K562 (cell line): ENCODE measurements around the gene SNTG2. TPM values are rescaled to one million over a fixed set of nuclear protein-coding genes. Genes with fewer than 3 reads are reported as not detected.

Experiments
- ATAC-seq: fragments of 200-7000 bp; cut with Tn5 transposase; 3 replicates; pipeline ENCODE4 v1.9.1; 2020; ENCODE audit warnings: moderate library complexity
- BruUV-seq: library from RNA; stranded (reverse); fragments of 400-500 nt; replicated peaks from 2 replicates; lab custom pipeline; 2021; lab: Mats Ljungman, UMichigan
- CTCF ChIA-PET: fragments of 300-600 bp; formaldehyde crosslinking; extraction: SDS; loops from one replicate; lab custom pipeline; 2021; ENCODE audit warnings: low intra/inter-chr PET ratio; lab: Yijun Ruan, JAX
- POLR2A ChIA-PET: fragments of 300-600, 350-650 bp; sonication (Branson Sonifier 250); formaldehyde crosslinking; extraction: SDS; loops from one replicate; lab custom pipeline; 2021; ENCODE audit warnings: antibody characterized with exemption, inconsistent platforms; lab: Yijun Ruan, JAX
- DNase-seq, 4 experiments: peaks; one replicate each; pipeline versions ENCODE4 v3.0.0 to v3.0.0-alpha.2; 2011 to 2018; ENCODE audit warnings: low spot score in 3 of 4, mixed read lengths in 3 of 4; ENCODE audit errors: extremely low read depth in 1 of 4
- FAIRE-seq: peaks from 2 replicates; lab custom pipeline; 2011; peaks lifted over from hg19 to GRCh38; lab: Jason Lieb, UNC
- H2AFZ ChIP-seq: 2 replicates; pipeline ENCODE4 v1.6.0; 2011; ENCODE audit warnings: low read depth, low read length, control low read depth, inconsistent platforms
- H3K27ac ChIP-seq: fragments of 200-600 bp; 3 replicates; pipeline ENCODE4 v1.8.0; 2011; ENCODE audit warnings: low read depth, mild to moderate bottlenecking, control low read depth, inconsistent platforms, low read length, moderate library complexity, mixed read lengths; ENCODE audit errors: extremely low read depth
- H3K27me3 ChIP-seq, 2 experiments: fragments of 300-600 bp in 1 of 2; 2 replicates in 1 of 2; 3 replicates in 1 of 2; pipeline versions ENCODE4 v1.6.0 to v1.8.0; 2011; ENCODE audit warnings: inconsistent platforms in 2 of 2, low read length in 2 of 2, mild to moderate bottlenecking in 1 of 2, mixed read lengths in 1 of 2, moderate library complexity in 1 of 2; ENCODE audit not compliant: control insufficient read depth in 2 of 2, insufficient read depth in 2 of 2
- H3K36me3 ChIP-seq: fragments of 300-600 bp; 3 replicates; pipeline ENCODE4 v1.8.0; 2011; ENCODE audit warnings: mild to moderate bottlenecking, low read length, inconsistent platforms; ENCODE audit not compliant: control insufficient read depth, insufficient read depth
- H3K4me1 ChIP-seq, 2 experiments: fragments of 200-600 bp in 1 of 2; replicated peaks in 1 of 2; 2 replicates in 1 of 2; 3 replicates in 1 of 2; pipeline versions ENCODE4 v1.5.1 to v1.8.0; 2011; ENCODE audit warnings: inconsistent platforms in 2 of 2, low read length in 2 of 2, mild to moderate bottlenecking in 1 of 2, mixed read lengths in 1 of 2, moderate library complexity in 1 of 2; ENCODE audit not compliant: control insufficient read depth in 2 of 2, insufficient read depth in 2 of 2
- H3K4me2 ChIP-seq: 2 replicates; pipeline ENCODE4 v1.6.1; 2011; ENCODE audit warnings: low read length, control low read depth, inconsistent platforms, mixed read lengths; ENCODE audit not compliant: insufficient read depth
- H3K4me3 ChIP-seq: fragments of 200-600 bp; sonication (generic), shearing (Covaris generic); 2 replicates; pipeline ENCODE4 v1.5.1; 2016; ENCODE audit warnings: control low read depth, inconsistent platforms
- H3K79me2 ChIP-seq: fragments of 200-600 bp; 3 replicates; pipeline ENCODE4 v1.8.0; 2011; ENCODE audit warnings: low read length, inconsistent platforms; ENCODE audit not compliant: control insufficient read depth, insufficient read depth
- H3K9ac ChIP-seq, 2 experiments: 2 replicates each; pipeline versions ENCODE4 v1.6.0 to v1.6.1; 2011; ENCODE audit warnings: low read depth in 2 of 2, low read length in 2 of 2, control low read depth in 1 of 2, inconsistent platforms in 1 of 2, mild to moderate bottlenecking in 1 of 2, mixed read lengths in 1 of 2; ENCODE audit not compliant: insufficient read depth in 1 of 2
- H3K9me1 ChIP-seq: one replicate; pipeline ENCODE4 v1.6.0; 2011; ENCODE audit warnings: inconsistent platforms, mild to moderate bottlenecking, low read length, moderate library complexity; ENCODE audit not compliant: control insufficient read depth, insufficient read depth
- H3K9me3 ChIP-seq: replicated peaks from 2 replicates; pipeline ENCODE4 v1.5.1; 2011; ENCODE audit warnings: low read depth, low read length, inconsistent platforms; ENCODE audit not compliant: control insufficient read depth, insufficient read depth
- H4K20me1 ChIP-seq: replicated peaks from 2 replicates; pipeline ENCODE4 v1.6.1; 2011; ENCODE audit warnings: low read length, inconsistent platforms, mixed read lengths; ENCODE audit not compliant: control insufficient read depth, insufficient read depth
- DDX20 ChIP-seq: fragments of 450-650 bp; IDR thresholded peaks from 2 replicates; pipeline ENCODE4 v1.6.1; 2016; ENCODE audit warnings: missing genetic modification characterization, low read depth, mild to moderate bottlenecking, missing compliant biosample characterization, moderate library complexity
- GABPB1 ChIP-seq: sonication (generic); formaldehyde crosslinking; IDR thresholded peaks from 2 replicates; pipeline ENCODE4 v1.8.0; 2022; ENCODE audit warnings: mild to moderate bottlenecking, missing genetic modification reagents
- HCFC1 ChIP-seq: IDR thresholded peaks from 2 replicates; pipeline ENCODE4 v1.6.1; 2012; ENCODE audit warnings: low read depth, low read length, improper control_type of control experiment
- NCOA4 ChIP-seq: fragments of 450-650 bp; IDR thresholded peaks from 2 replicates; pipeline ENCODE4 v1.6.1; 2018; ENCODE audit warnings: mild to moderate bottlenecking; ENCODE audit not compliant: partially characterized antibody
- NFIC ChIP-seq: fragments of 450-650 bp; IDR thresholded peaks from 2 replicates; pipeline ENCODE4 v1.6.1; 2017; ENCODE audit warnings: mild to moderate bottlenecking, inconsistent platforms
- NR2C1 ChIP-seq, 2 experiments: fragments of 450-650 bp; IDR thresholded peaks; 2 replicates each; pipeline ENCODE4 v1.6.1; 2017; ENCODE audit warnings: mild to moderate bottlenecking in 2 of 2, antibody characterized with exemption in 1 of 2, inconsistent platforms in 1 of 2, missing compliant biosample characterization in 1 of 2, missing genetic modification characterization in 1 of 2
- NUFIP1 ChIP-seq: fragments of 450-650 bp; IDR thresholded peaks from 2 replicates; pipeline ENCODE4 v1.6.1; 2018; ENCODE audit not compliant: partially characterized antibody
- SFPQ ChIP-seq: fragments of 200-400 bp; formaldehyde crosslinking; IDR thresholded peaks from 2 replicates; pipeline ENCODE4 v1.6.1; 2017; ENCODE audit warnings: mild to moderate bottlenecking, low read depth, low read length, moderate library complexity
- ZFX ChIP-seq: sonication (generic); formaldehyde crosslinking; IDR thresholded peaks from 2 replicates; pipeline ENCODE4 v1.8.0; 2022; ENCODE audit warnings: mild to moderate bottlenecking, missing genetic modification reagents, moderate library complexity
- ZNF121 ChIP-seq: sonication (generic); formaldehyde crosslinking; conservative IDR thresholded peaks from 2 replicates; pipeline ENCODE4 v1.8.0; 2022; ENCODE audit warnings: missing genetic modification reagents
- ZNF41 ChIP-seq: fragments of 250-450 bp; sonication (Bioruptor Pico); conservative IDR thresholded peaks from 2 replicates; pipeline ENCODE4 v1.4.0; 2020; ENCODE audit warnings: mild to moderate bottlenecking
- WGBS: fragments of 100-300 bp; shearing (Covaris generic); methylation state at CpG from one replicate; pipeline ENCODE4 v1.1.6; 2016; ENCODE audit warnings: low coverage, mixed read lengths; ENCODE audit not compliant: insufficient coverage; ENCODE audit errors: missing lambda C conversion rate; 5-methylcytosine and 5-hydroxymethylcytosine counted together
- in situ Hi-C: fragments of 300-500 bp; cut with MboI; formaldehyde crosslinking; loops from 4 replicates; pipeline ENCODE4 v1.15.0; 2018; ENCODE audit warnings: inconsistent platforms, mixed read lengths
- intact Hi-C: fragments of 100-400 bp; cut with micrococcal nuclease; formaldehyde crosslinking; loops from 2 replicates; pipeline ENCODE4 v1.14.2; 2022
- polyA plus RNA-seq, 8 experiments: library from polyadenylated mRNA; depleted of rRNA in 4 of 8; stranded (reverse) in 5 of 8; unstranded in 3 of 8; fragments of >200 nt; fragmentation: Nextera tagmentation in 2 of 8; fragmentation: Illumina TruSeq in 1 of 8; extraction: Ambion mirVana in 2 of 8; extraction: Trizol in 1 of 8; gene quantifications; 2 replicates each; pipeline versions ENCODE4 v1.2.1 to v1.2.3, GENCODE V29; 2011 to 2014; ENCODE audit warnings: inconsistent platforms in 1 of 8, missing spikeins in 1 of 8
- total RNA-seq, 7 experiments: library from RNA; depleted of rRNA in 6 of 7; stranded (reverse); fragments of >200 nt in 6 of 7; fragmentation: Illumina TruSeq in 2 of 7; extraction: Trizol in 2 of 7; gene quantifications; 2 replicates each; pipeline versions ENCODE4 v1.2.1 to v1.2.3, GENCODE V29; 2011 to 2021; ENCODE audit warnings: low replicate concordance in 1 of 7
- TF ChIP-seq, protein P1 (sequence below): fragments of 250-450 bp; sonication (Bioruptor Pico); IDR thresholded peaks from 2 replicates; pipeline ENCODE4 v1.4.0; 2020; ENCODE audit warnings: mild to moderate bottlenecking, moderate library complexity
- TF ChIP-seq, protein P2 (sequence below): sonication (generic); formaldehyde crosslinking; IDR thresholded peaks from 2 replicates; pipeline ENCODE4 v1.9.0; 2022; ENCODE audit warnings: mild to moderate bottlenecking, missing genetic modification reagents

The SNTG2 gene
- total and polyA plus RNA-seq, 9 of the 15 experiments (the other 6 are each of a cell fraction or from before 2014, with no cell fraction given), result not detected

DNA sequence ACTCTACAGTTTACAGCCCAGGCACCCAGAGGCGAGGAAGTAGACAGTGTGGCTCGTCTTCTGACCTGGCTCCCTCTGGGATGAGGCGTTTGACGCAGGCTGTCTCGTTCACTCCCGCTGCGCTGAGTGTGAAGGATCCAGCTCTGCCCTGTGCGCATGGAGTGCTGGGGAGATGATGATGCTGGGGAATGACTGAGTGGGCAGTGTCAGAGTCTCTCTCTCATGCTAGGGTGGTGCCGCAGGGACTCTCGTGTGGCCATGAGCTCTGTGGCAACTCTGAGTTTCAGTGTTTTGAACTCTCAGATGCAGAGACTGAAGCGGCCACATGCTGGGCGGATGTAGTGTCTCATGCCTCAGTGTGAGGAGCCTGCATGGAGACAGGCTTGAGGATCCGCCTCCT is 344.3 kb downstream of the SNTG2 start:
- H2AFZ ChIP-seq, result no peak overlapping the region
- no peaks in the 10 kb centered on the region for H4K20me1 ChIP-seq
- POLR2A ChIA-PET, result no interaction called here
- in situ Hi-C loops (no loop called here), intact Hi-C loops (no loop called here)
- CTCF ChIA-PET, result no interaction called here
- no TSS peak for BruUV-seq
- no peak overlapping the region for H3K27ac ChIP-seq
- H3K9me1 ChIP-seq, result no peaks in the 10 kb centered on the region
- DNase-seq (no peak), ATAC-seq (no peak), FAIRE-seq (no peak)
- TF ChIP-seq DDX20 (tag) (no peak), ZNF121 (CRISPR knock-in tag) (no peak), HCFC1 (no peak), NUFIP1 (no peak), NFIC (no peak), ZNF41 (no peak)
- H3K27me3 ChIP-seq, result peaks cover 0 to 5% of the 10 kb centered on the region in 2 experiments; a peak in 2 of 5 replicates
- H3K4me3 ChIP-seq, result no peak overlapping the region
- H3K79me2 ChIP-seq, result no peaks in the 10 kb centered on the region
- H3K4me1 ChIP-seq, result no peaks in the 10 kb centered on the region
- H3K4me2 ChIP-seq, result no peak overlapping the region
- 1% methylated on average over 13 of the region's 13 CpGs for WGBS
- no peaks in the 10 kb centered on the region for H3K9me3 ChIP-seq
- H3K36me3 ChIP-seq, result no peaks in the 10 kb centered on the region
- H3K9ac ChIP-seq, result no peak overlapping the region

DNA sequence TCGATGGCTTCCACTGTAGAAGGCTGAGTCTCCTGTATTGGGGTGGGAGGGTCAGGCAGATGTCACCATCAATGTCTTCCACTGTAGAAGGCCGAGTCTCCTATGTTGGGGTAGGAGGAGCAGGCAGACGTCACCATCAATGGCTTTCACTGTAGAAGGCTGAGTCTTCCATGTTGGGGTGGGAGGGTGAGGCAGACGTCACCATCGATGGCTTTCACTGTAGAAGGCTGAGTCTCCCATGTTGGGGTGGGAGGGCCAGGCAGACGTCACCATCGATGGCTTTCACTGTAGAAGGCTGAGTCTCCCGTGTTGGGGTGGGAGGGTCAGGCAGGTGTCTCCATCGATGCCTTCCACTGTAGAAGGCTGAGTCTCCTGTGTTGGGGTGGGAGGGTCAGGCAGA is 345.1 kb downstream of the SNTG2 start:
- Histone ChIP-seq H3K36me3 (no peaks in the 10 kb centered on the region), H3K27ac (no peak overlapping the region), H3K4me2 (no peak overlapping the region), H3K79me2 (no peaks in the 10 kb centered on the region), H3K9me1 (no peaks in the 10 kb centered on the region), H3K27me3 (peaks cover 0 to 11% of the 10 kb centered on the region in 2 experiments; a peak in 2 of 5 replicates), H3K4me3 (no peak overlapping the region), H3K4me1 (no peaks in the 10 kb centered on the region), H4K20me1 (no peaks in the 10 kb centered on the region), H3K9me3 (no peaks in the 10 kb centered on the region), H2AFZ (no peak overlapping the region), H3K9ac (no peak overlapping the region)
- ChIA-PET POLR2A (no interaction called here), CTCF (interaction anchor here (0.6 kb wide), 1 partner anchor 36 kb away, joined by 3 read pairs; no protein-coding TSS in a partner anchor)
- WGBS, result 2% methylated on average over 9 of the region's 9 CpGs
- no peak for DNase-seq
- ATAC-seq, result no peak
- no TSS peak for BruUV-seq
- in situ Hi-C loops (no loop called here), intact Hi-C loops (no loop called here)
- no peak for FAIRE-seq
- TF ChIP-seq, protein P1, sequence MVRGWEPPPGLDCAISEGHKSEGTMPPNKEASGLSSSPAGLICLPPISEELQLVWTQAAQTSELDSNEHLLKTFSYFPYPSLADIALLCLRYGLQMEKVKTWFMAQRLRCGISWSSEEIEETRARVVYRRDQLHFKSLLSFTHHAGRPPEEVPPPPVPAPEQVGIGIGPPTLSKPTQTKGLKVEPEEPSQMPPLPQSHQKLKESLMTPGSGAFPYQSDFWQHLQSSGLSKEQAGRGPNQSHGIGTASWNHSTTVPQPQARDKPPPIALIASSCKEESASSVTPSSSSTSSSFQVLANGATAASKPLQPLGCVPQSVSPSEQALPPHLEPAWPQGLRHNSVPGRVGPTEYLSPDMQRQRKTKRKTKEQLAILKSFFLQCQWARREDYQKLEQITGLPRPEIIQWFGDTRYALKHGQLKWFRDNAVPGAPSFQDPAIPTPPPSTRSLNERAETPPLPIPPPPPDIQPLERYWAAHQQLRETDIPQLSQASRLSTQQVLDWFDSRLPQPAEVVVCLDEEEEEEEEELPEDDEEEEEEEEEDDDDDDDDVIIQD (CRISPR knock-in tag), result no peak
- TF ChIP-seq ZFX (CRISPR knock-in tag) (no peak), NCOA4 (no peak), NR2C1 (IDR thresholded peaks at IDR 0.05) (no peak), NR2C1 (tag; IDR thresholded peaks at IDR 0.05) (no peak), GABPB1 (CRISPR knock-in tag) (no peak), SFPQ (no peak)
- TF ChIP-seq, protein P2, sequence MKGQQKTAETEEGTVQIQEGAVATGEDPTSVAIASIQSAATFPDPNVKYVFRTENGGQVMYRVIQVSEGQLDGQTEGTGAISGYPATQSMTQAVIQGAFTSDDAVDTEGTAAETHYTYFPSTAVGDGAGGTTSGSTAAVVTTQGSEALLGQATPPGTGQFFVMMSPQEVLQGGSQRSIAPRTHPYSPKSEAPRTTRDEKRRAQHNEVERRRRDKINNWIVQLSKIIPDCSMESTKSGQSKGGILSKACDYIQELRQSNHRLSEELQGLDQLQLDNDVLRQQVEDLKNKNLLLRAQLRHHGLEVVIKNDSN (CRISPR knock-in tag), result no peak
